ENCODE results near the gene FSHR.

DNA sequence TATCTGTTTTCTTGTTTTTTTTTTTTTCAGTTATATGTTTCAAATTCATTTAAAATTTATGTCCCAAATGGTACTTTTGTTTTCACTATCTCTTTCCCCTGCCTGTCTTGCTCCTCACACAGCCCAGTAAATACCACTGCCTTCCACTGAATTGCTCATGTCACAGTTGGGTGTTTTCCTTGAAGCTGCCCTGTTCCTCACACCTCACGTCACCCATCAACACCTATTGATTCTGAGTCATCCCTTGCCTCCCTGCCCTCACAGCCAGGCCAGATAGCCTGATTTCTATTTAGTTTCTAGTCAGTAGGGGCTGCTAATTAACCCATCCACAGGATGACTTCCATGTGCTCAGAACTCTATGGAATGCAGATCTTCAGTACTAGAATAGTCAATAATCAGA, 25.3 kb downstream of the FSHR start:
- TF ChIP-seq EZH2 (IDR thresholded peaks at IDR 0.05) = no peak
- no peak for TF ChIP-seq POLR2AphosphoS5 (IDR thresholded peaks at IDR 0.05; ENCODE audit: borderline replicate concordance, low read depth, low read length)
- TF ChIP-seq FOXP2 (optimal IDR thresholded peaks at IDR 0.05; ENCODE audit: control extremely low read depth, extremely low read length, insufficient read depth) = no peak

Measured in SK-N-MC (cell line).